K562 (cell line): Measurements from ENCODE around the gene HS3ST3B1. TPM values are rescaled to one million over a fixed set of nuclear protein-coding genes. Genes with fewer than 3 reads are reported as not detected.

Source experiments
- CREM ChIP-seq: IDR thresholded peaks from 2 replicates; pipeline ENCODE4 v1.6.1; 2014; ENCODE audit warnings: antibody characterized with exemption, low read depth
- CSDE1 ChIP-seq, 2 experiments: fragments of 450-650 bp; IDR thresholded peaks; 2 replicates each; pipeline ENCODE4 v1.6.1; 2016; ENCODE audit warnings: mild to moderate bottlenecking in 1 of 2
- EGR1 ChIP-seq: fragments of 450-650 bp; conservative IDR thresholded peaks from 2 replicates; pipeline ENCODE4 v1.6.1; 2017; ENCODE audit warnings: mild to moderate bottlenecking
- FOSL1 ChIP-seq: fragments of 200-800 bp; sonication (Bioruptor generic); conservative IDR thresholded peaks from 2 replicates; pipeline ENCODE4 v1.6.1; 2016; ENCODE audit warnings: missing genetic modification characterization, missing compliant biosample characterization
- GABPA ChIP-seq: fragments of 200-800 bp; sonication (Bioruptor generic); conservative IDR thresholded peaks from 2 replicates; pipeline ENCODE4 v1.6.1; 2016; ENCODE audit warnings: low read depth, missing genetic modification characterization, missing compliant biosample characterization
- HMGN3 ChIP-seq: IDR thresholded peaks from 2 replicates; pipeline ENCODE4 v1.6.1; 2011; ENCODE audit warnings: borderline replicate concordance, low read depth, mild to moderate bottlenecking, mixed read lengths, low read length; ENCODE audit not compliant: insufficient read length; ENCODE audit errors: extremely low read depth
- KAT8 ChIP-seq: fragments of 450-650 bp; IDR thresholded peaks from 2 replicates; pipeline ENCODE4 v1.6.1; 2016; ENCODE audit warnings: low read depth, mild to moderate bottlenecking
- MEF2D ChIP-seq: conservative IDR thresholded peaks from 2 replicates; pipeline ENCODE4 v1.6.1; 2016; ENCODE audit warnings: low read depth, missing genetic modification characterization, missing compliant biosample characterization
- NFE2 ChIP-seq: IDR thresholded peaks from 2 replicates; pipeline ENCODE4 v1.6.1; 2014; ENCODE audit warnings: antibody characterized with exemption, low read depth
- RBM25 ChIP-seq: fragments of 200-400 bp; formaldehyde crosslinking; IDR thresholded peaks from 2 replicates; pipeline ENCODE4 v1.6.1; 2018; ENCODE audit warnings: low read length, low read depth, moderate library complexity; ENCODE audit not compliant: severe bottlenecking
- SIN3A ChIP-seq, 2 experiments: fragments of 150-350 bp in 1 of 2; IDR thresholded peaks; 2 replicates each; pipeline ENCODE4 v1.6.1; 2011 to 2016; ENCODE audit warnings: borderline replicate concordance in 2 of 2, low read depth in 2 of 2, low read length in 2 of 2, mild to moderate bottlenecking in 2 of 2, moderate library complexity in 2 of 2; ENCODE audit not compliant: control insufficient read depth in 1 of 2
- SMARCE1 ChIP-seq: fragments of 450-650 bp; IDR thresholded peaks from 2 replicates; pipeline ENCODE4 v1.7.1; 2016; ENCODE audit warnings: mild to moderate bottlenecking
- U2AF2 ChIP-seq: fragments of 200-400 bp; formaldehyde crosslinking; optimal IDR thresholded peaks from 2 replicates; pipeline ENCODE3; 2017; ENCODE audit warnings: low read depth, mild to moderate bottlenecking, low read length
- ZFP36 ChIP-seq: fragments of 150-350 bp; IDR thresholded peaks from 2 replicates; pipeline ENCODE4 v1.6.1; 2018; ENCODE audit warnings: low read length, low read depth; ENCODE audit not compliant: partially characterized antibody
- ZNF24 ChIP-seq: fragments of 450-650 bp; IDR thresholded peaks from 2 replicates; pipeline ENCODE4 v1.6.1; 2016
- polyA plus RNA-seq, 8 experiments: library from polyadenylated mRNA; depleted of rRNA in 4 of 8; stranded (reverse) in 5 of 8; unstranded in 3 of 8; fragments of >200 nt; fragmentation: Nextera tagmentation in 2 of 8; fragmentation: Illumina TruSeq in 1 of 8; extraction: Ambion mirVana in 2 of 8; extraction: Trizol in 1 of 8; gene quantifications; 2 replicates each; pipeline versions ENCODE4 v1.2.1 to v1.2.3, GENCODE V29; 2011 to 2014; ENCODE audit warnings: inconsistent platforms in 1 of 8, missing spikeins in 1 of 8
- total RNA-seq, 7 experiments: library from RNA; depleted of rRNA in 6 of 7; stranded (reverse); fragments of >200 nt in 6 of 7; fragmentation: Illumina TruSeq in 2 of 7; extraction: Trizol in 2 of 7; gene quantifications; 2 replicates each; pipeline versions ENCODE4 v1.2.1 to v1.2.3, GENCODE V29; 2011 to 2021; ENCODE audit warnings: low replicate concordance in 1 of 7
- TF ChIP-seq, protein P1 (sequence below): fragments of 250-450 bp; sonication (Bioruptor Pico); IDR thresholded peaks from 2 replicates; pipeline ENCODE4 v1.4.0; 2020

Gene HS3ST3B1
- total and polyA plus RNA-seq, 9 of the 15 experiments (the other 6 are each of a cell fraction or from before 2014, with no cell fraction given) = 1.9 to 12.9 (median 3.7) TPM

DNA sequence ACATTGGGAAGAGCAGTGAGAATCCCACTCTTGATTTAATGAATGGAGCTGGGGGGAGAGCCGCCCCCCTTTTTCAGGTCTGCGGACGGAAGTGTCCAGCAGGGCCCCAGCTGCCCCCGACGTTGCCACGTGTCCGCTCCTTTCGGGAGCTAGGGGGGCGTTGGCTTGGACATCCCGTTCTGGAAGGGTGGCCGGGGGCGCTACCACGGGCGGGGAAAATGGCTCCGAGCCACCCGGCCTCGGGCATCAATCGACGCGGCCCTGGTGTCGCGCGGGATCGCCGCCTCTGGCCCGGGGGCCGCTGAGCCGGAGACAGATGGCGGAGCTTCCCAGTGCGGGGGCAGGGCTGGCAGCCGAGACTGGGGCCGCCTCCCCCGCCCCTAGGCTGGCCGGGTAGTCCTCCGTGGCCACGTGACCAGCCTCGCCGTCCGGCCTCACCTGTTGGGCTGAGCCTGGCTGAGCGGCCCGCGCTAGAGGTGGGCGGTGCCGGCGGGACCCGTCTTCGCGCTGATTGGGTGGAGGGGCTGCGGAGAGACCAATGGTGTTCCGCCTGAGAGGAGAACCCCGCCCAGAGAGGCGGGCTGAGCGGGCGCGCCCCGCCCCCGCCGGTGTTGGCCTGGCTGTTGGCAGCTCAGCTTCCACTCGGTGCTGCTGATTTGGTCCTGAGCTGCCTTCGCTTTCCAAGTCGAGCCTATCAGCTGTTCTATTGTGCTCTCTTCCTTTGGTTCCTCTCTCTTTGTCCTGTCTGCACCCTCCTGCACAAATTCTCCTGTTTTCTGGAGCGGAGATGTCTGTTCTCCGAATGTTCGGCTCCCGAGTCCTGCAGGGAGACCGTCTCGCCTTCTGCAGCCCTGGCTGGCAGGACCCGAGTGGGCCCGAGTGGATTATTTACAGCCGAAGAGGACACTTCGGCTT lies 8.3 kb downstream of the HS3ST3B1 start (continued):
- TF ChIP-seq, protein P1, sequence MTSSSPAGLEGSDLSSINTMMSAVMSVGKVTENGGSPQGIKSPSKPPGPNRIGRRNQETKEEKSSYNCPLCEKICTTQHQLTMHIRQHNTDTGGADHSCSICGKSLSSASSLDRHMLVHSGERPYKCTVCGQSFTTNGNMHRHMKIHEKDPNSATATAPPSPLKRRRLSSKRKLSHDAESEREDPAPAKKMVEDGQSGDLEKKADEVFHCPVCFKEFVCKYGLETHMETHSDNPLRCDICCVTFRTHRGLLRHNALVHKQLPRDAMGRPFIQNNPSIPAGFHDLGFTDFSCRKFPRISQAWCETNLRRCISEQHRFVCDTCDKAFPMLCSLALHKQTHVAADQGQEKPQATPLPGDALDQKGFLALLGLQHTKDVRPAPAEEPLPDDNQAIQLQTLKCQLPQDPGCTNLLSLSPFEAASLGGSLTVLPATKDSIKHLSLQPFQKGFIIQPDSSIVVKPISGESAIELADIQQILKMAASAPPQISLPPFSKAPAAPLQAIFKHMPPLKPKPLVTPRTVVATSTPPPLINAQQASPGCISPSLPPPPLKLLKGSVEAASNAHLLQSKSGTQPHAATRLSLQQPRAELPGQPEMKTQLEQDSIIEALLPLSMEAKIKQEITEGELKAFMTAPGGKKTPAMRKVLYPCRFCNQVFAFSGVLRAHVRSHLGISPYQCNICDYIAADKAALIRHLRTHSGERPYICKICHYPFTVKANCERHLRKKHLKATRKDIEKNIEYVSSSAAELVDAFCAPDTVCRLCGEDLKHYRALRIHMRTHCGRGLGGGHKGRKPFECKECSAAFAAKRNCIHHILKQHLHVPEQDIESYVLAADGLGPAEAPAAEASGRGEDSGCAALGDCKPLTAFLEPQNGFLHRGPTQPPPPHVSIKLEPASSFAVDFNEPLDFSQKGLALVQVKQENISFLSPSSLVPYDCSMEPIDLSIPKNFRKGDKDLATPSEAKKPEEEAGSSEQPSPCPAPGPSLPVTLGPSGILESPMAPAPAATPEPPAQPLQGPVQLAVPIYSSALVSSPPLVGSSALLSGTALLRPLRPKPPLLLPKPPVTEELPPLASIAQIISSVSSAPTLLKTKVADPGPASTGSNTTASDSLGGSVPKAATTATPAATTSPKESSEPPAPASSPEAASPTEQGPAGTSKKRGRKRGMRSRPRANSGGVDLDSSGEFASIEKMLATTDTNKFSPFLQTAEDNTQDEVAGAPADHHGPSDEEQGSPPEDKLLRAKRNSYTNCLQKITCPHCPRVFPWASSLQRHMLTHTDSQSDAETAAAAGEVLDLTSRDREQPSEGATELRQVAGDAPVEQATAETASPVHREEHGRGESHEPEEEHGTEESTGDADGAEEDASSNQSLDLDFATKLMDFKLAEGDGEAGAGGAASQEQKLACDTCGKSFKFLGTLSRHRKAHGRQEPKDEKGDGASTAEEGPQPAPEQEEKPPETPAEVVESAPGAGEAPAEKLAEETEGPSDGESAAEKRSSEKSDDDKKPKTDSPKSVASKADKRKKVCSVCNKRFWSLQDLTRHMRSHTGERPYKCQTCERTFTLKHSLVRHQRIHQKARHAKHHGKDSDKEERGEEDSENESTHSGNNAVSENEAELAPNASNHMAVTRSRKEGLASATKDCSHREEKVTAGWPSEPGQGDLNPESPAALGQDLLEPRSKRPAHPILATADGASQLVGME (CRISPR knock-in tag) = 0 out of 2 replicates have a peak, but pooled peaks have one; percentile 42
- TF ChIP-seq U2AF2 (no peak), RBM25 (peak; percentile 97), GABPA (tag) (0 out of 2 replicates have a peak, but pooled peaks have one; percentile 35), ZFP36 (no peak), CREM (peak; percentile 23; the same call in 1 of the 2 replicates), FOSL1 (tag) (no peak), CSDE1 (IDR thresholded peaks at IDR 0.05) (no peak), NFE2 (no peak), MEF2D (tag) (no peak), KAT8 (no peak), ZNF24 (peak; percentile 71), SMARCE1 (0 out of 2 replicates have a peak, but pooled peaks have one; percentile 20), SIN3A (IDR thresholded peaks at IDR 0.05; ENCODE audit: borderline replicate concordance in 2 of 2, control insufficient read depth in 1 of 2, low read depth in 2 of 2, low read length in 2 of 2) (peak in 1 of 2 experiments; percentile 52; a peak in 1 of 4 replicates), EGR1 (peak; percentile 89), HMGN3 (peak; percentile 76)
